ENCODE results near the gene MSH6. TPM values are rescaled to one million over a fixed set of nuclear protein-coding genes. Genes with fewer than 3 reads are reported as not detected.

Gene MSH6
- total and polyA plus RNA-seq, 2 of the 13 experiments (the other 11 are each of a cell fraction or from before 2014, with no cell fraction given) = 20.8 to 113 TPM

GRCh38 chr2:47778698-47779425 lies 4.1 kb upstream of the MSH6 start:
- TF ChIP-seq, protein P1, sequence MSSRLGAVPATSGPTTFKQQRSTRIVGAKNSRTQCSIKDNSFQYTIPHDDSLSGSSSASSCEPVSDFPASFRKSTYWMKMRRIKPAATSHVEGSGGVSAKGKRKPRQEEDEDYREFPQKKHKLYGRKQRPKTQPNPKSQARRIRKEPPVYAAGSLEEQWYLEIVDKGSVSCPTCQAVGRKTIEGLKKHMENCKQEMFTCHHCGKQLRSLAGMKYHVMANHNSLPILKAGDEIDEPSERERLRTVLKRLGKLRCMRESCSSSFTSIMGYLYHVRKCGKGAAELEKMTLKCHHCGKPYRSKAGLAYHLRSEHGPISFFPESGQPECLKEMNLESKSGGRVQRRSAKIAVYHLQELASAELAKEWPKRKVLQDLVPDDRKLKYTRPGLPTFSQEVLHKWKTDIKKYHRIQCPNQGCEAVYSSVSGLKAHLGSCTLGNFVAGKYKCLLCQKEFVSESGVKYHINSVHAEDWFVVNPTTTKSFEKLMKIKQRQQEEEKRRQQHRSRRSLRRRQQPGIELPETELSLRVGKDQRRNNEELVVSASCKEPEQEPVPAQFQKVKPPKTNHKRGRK (CRISPR knock-in tag; IDR thresholded peaks at IDR 0.05) = no peak
- TF ChIP-seq, protein P2, sequence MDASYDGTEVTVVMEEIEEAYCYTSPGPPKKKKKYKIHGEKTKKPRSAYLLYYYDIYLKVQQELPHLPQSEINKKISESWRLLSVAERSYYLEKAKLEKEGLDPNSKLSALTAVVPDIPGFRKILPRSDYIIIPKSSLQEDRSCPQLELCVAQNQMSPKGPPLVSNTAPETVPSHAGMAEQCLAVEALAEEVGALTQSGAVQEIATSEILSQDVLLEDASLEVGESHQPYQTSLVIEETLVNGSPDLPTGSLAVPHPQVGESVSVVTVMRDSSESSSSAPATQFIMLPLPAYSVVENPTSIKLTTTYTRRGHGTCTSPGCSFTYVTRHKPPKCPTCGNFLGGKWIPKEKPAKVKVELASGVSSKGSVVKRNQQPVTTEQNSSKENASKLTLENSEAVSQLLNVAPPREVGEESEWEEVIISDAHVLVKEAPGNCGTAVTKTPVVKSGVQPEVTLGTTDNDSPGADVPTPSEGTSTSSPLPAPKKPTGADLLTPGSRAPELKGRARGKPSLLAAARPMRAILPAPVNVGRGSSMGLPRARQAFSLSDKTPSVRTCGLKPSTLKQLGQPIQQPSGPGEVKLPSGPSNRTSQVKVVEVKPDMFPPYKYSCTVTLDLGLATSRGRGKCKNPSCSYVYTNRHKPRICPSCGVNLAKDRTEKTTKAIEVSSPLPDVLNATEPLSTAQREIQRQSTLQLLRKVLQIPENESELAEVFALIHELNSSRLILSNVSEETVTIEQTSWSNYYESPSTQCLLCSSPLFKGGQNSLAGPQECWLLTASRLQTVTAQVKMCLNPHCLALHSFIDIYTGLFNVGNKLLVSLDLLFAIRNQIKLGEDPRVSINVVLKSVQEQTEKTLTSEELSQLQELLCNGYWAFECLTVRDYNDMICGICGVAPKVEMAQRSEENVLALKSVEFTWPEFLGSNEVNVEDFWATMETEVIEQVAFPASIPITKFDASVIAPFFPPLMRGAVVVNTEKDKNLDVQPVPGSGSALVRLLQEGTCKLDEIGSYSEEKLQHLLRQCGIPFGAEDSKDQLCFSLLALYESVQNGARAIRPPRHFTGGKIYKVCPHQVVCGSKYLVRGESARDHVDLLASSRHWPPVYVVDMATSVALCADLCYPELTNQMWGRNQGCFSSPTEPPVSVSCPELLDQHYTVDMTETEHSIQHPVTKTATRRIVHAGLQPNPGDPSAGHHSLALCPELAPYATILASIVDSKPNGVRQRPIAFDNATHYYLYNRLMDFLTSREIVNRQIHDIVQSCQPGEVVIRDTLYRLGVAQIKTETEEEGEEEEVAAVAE (CRISPR knock-in tag; IDR thresholded peaks at IDR 0.05; ENCODE audit: borderline replicate concordance) = no peak
- TF ChIP-seq ZNF776 (CRISPR knock-in tag; IDR thresholded peaks at IDR 0.05) = no peak
- TF ChIP-seq GTF3A (CRISPR knock-in tag; conservative IDR thresholded peaks at IDR 0.05) = no peak
- TF ChIP-seq ZNF121 (CRISPR knock-in tag; IDR thresholded peaks at IDR 0.05) = 0 out of 2 replicates have a peak, but pooled peaks have one; percentile 39
- TF ChIP-seq MBNL3 (CRISPR knock-in tag; conservative IDR thresholded peaks at IDR 0.05) = no peak
- TF ChIP-seq KLF16 (CRISPR knock-in tag; IDR thresholded peaks at IDR 0.05) = no peak
- TF ChIP-seq ZNF343 (CRISPR knock-in tag; IDR thresholded peaks at IDR 0.05) = no peak
- in situ Hi-C loops (cut with HindIII; ENCODE audit: extremely low pct_ligation_motif_present, low pct_unique_long_range_greater_than_20kb) = no loop called here
- 52% methylated on average over 8 of the region's 8 CpGs for WGBS (ENCODE audit: low lambda C conversion rate)
- Histone ChIP-seq H3K9me3 (ENCODE audit: low read length) (no peaks in the 10 kb centered on the region), H2AFZ (ENCODE audit: low read length) (no peak overlapping the region), H3K27ac (ENCODE audit: extremely low read length, insufficient read depth, low read length) (no peak overlapping the region), H3K27me3 (ENCODE audit: control insufficient read depth in 1 of 2, insufficient read depth in 2 of 2, low read length in 2 of 2) (peaks cover 0 to 28% of the 10 kb centered on the region in 2 experiments; a peak in 3 of 5 replicates), H3K9ac (ENCODE audit: insufficient read depth, low read depth, low read length) (no peak overlapping the region), H3K79me2 (ENCODE audit: insufficient read depth, low read length) (peaks cover 1% of the 10 kb centered on the region), H3K4me3 (replicated peaks in 1 of 3; ENCODE audit: insufficient read depth in 1 of 3, low read depth in 2 of 3, low read length in 3 of 3) (no peak overlapping the region), H3K4me2 (ENCODE audit: low read depth, low read length) (no peak overlapping the region), H3K4me1 (ENCODE audit: insufficient read depth, low read length) (peaks cover 25% of the 10 kb centered on the region), H3K36me3 (replicated peaks in 1 of 2; ENCODE audit: control insufficient read depth in 1 of 2, insufficient read depth in 2 of 2, low read length in 2 of 2) (no peaks in the 10 kb centered on the region), H4K20me1 (ENCODE audit: insufficient read depth, low read length) (peaks cover under 1% of the 10 kb centered on the region; the same call in 1 of the 2 replicates)
- no TSS peak for BruUV-seq (replicated peaks)
- CTCF ChIA-PET (ENCODE audit: low intra/inter-chr PET ratio, low total read pairs) = no interaction called here
- POLR2A ChIA-PET = no interaction called here
- FAIRE-seq (no peak), DNase-seq (ENCODE audit: low spot score) (no peak), ATAC-seq (no peak)
- intact Hi-C loops (cut with micrococcal nuclease; ENCODE audit: unreplicated experiment) = no loop called here
